ENCODE results near the gene DMBT1.

DNA sequence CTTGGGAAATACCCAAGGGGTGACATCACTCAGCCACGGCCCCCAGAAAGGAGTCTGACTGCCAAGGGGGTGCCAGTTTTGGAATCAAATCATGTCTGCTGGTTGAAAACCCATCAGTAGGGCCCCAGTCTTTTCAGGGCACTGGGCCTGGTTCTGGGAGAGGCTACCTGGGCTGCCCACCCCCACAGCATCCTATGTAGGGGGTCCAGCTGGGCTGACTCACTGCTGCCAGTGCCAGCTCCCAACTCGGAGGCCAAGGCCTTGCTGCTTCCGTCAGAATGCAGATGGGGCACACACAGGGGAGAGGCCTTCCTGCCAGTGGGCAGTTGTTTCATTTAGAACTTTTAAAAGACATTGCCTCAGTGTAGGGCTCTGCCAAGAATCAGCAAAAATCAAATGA, 39.5 kb upstream of the DMBT1 start:
- TF ChIP-seq CTCF (IDR thresholded peaks at IDR 0.05; ENCODE audit: low read depth, low read length), result no peak
- TF ChIP-seq MYC (IDR thresholded peaks at IDR 0.05; ENCODE audit: low read depth, low read length), result no peak
- no peak for TF ChIP-seq POLR2A (IDR thresholded peaks at IDR 0.05; ENCODE audit: extremely low read depth, insufficient read length)

All from NB4 (cell line).